Lung (tissue), 12 donors: ENCODE results near the gene FAF2. TPM values are rescaled to one million over a fixed set of nuclear protein-coding genes. Genes with fewer than 3 reads are reported as not detected.

Experiments used
- ATAC-seq: fragments of 200-7000 bp; cut with Tn5 transposase; one replicate; pipeline ENCODE4 v1.9.1; 2020; ENCODE audit warnings: moderate number of reproducible peaks; ENCODE audit not compliant: insufficient read depth, low FRiP score
- DNase-seq, 3 donors: peaks; one replicate each; pipeline ENCODE4 v3.0.0-alpha.2; 2013 to 2017
- H3K27ac ChIP-seq, 2 donors: one replicate each; pipeline ENCODE4 v1.5.1; 2013; ENCODE audit warnings: mild to moderate bottlenecking in 2 of 2, moderate library complexity in 2 of 2, control low read depth in 1 of 2, inconsistent platforms in 1 of 2, low read depth in 1 of 2, low read length in 1 of 2
- H3K27me3 ChIP-seq, 3 donors: one replicate each; pipeline ENCODE4 v1.5.1; 2013; ENCODE audit warnings: low read length in 2 of 3; ENCODE audit not compliant: control insufficient read depth in 3 of 3, insufficient read depth in 3 of 3
- H3K36me3 ChIP-seq, 4 donors: one replicate each; pipeline ENCODE4 v1.5.1; 2013; ENCODE audit warnings: low read length in 4 of 4, mild to moderate bottlenecking in 1 of 4, moderate library complexity in 1 of 4; ENCODE audit not compliant: control insufficient read depth in 4 of 4, insufficient read depth in 4 of 4
- H3K4me1 ChIP-seq, 5 donors: one replicate each; pipeline ENCODE4 v1.5.1; 2013; ENCODE audit warnings: low read length in 5 of 5, mild to moderate bottlenecking in 2 of 5, moderate library complexity in 1 of 5; ENCODE audit not compliant: control insufficient read depth in 5 of 5, insufficient read depth in 5 of 5
- H3K4me3 ChIP-seq: one replicate; pipeline ENCODE4 v1.5.1; 2013; ENCODE audit warnings: mild to moderate bottlenecking, control low read depth, moderate library complexity
- H3K9ac ChIP-seq, 2 donors: one replicate each; pipeline ENCODE4 v1.5.1; 2013; ENCODE audit warnings: low read length in 2 of 2, control low read depth in 1 of 2; ENCODE audit not compliant: insufficient read depth in 1 of 2
- H3K9me3 ChIP-seq, 4 donors: one replicate each; pipeline ENCODE4 v1.5.1; 2013; ENCODE audit warnings: low read length in 3 of 4, mild to moderate bottlenecking in 1 of 4, moderate library complexity in 1 of 4; ENCODE audit not compliant: control insufficient read depth in 4 of 4, insufficient read depth in 3 of 4
- WGBS, 2 donors: extraction: QIAGEN DNeasy Blood & Tissue Kit; methylation state at CpG; one replicate each; pipeline ENCODE4 v1.1.7; 2013; 5-methylcytosine and 5-hydroxymethylcytosine counted together
- polyA plus RNA-seq, 2 donors: library from polyadenylated mRNA; stranded (reverse); fragments of 200-250 nt; gene quantifications; one replicate each; pipeline ENCODE4 v1.2.1, GENCODE V29; 2013
- total RNA-seq, 2 donors: library from RNA; depleted of rRNA in 1 of 2; stranded (reverse); fragments of >200 nt in 1 of 2; gene quantifications; one replicate each; pipeline ENCODE4 v1.2.1, GENCODE V29; 2014 to 2021
- TF ChIP-seq, protein P1 (sequence below): IDR thresholded peaks from 2 replicates; pipeline ENCODE4 v1.5.1; 2012; ENCODE audit warnings: mild to moderate bottlenecking; ENCODE audit errors: control extremely low read depth, extremely low read depth
- donor health status: control.
- donor health status: control.
- donor health status: Bipolar disorder and iron deficiency.
- donor health status: healthy.
- donor health status: DM: yes; HTN: yes; CAD: no.

The FAF2 gene
- total and polyA plus RNA-seq, 4 donors = 12.5 to 40.1 (median 26.6) TPM

DNA sequence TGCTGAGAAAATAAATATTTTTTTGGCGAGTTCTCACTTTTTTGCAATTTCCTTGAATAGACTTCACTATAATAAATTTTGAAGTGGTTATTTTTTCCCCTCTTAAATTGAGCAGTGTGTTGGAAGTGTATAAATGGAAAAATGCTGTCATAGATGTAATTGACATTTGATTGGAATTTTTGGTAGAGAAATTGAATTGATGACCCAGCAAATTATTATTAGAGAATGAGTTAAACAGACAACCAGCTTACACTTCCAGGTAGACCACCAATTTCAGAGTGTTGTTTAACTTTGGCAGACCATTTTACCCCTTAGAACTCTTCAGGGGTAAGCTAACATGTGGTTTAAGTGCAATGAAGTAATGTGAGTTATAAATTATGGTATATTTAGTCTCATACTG is 1.9 kb downstream of the FAF2 start:
- Histone ChIP-seq H3K27ac (no peak overlapping the region), H3K4me3 (no peak overlapping the region), H3K9ac (no peak overlapping the region), H3K4me1 (peaks cover 0 to 22% (median 2%) of the 10 kb centered on the region in 5 donors), H3K9me3 (no peaks in the 10 kb centered on the region), H3K27me3 (no peaks in the 10 kb centered on the region), H3K36me3 (peaks cover 0 to 6% (median 3%) of the 10 kb centered on the region in 4 donors)
- 51 to 65% methylated on average over 1 of the region's 1 CpG for WGBS, 2 donors
- TF ChIP-seq, protein P1, sequence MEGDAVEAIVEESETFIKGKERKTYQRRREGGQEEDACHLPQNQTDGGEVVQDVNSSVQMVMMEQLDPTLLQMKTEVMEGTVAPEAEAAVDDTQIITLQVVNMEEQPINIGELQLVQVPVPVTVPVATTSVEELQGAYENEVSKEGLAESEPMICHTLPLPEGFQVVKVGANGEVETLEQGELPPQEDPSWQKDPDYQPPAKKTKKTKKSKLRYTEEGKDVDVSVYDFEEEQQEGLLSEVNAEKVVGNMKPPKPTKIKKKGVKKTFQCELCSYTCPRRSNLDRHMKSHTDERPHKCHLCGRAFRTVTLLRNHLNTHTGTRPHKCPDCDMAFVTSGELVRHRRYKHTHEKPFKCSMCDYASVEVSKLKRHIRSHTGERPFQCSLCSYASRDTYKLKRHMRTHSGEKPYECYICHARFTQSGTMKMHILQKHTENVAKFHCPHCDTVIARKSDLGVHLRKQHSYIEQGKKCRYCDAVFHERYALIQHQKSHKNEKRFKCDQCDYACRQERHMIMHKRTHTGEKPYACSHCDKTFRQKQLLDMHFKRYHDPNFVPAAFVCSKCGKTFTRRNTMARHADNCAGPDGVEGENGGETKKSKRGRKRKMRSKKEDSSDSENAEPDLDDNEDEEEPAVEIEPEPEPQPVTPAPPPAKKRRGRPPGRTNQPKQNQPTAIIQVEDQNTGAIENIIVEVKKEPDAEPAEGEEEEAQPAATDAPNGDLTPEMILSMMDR = no peak
- DNase-seq = no peak
- no peak for ATAC-seq

DNA sequence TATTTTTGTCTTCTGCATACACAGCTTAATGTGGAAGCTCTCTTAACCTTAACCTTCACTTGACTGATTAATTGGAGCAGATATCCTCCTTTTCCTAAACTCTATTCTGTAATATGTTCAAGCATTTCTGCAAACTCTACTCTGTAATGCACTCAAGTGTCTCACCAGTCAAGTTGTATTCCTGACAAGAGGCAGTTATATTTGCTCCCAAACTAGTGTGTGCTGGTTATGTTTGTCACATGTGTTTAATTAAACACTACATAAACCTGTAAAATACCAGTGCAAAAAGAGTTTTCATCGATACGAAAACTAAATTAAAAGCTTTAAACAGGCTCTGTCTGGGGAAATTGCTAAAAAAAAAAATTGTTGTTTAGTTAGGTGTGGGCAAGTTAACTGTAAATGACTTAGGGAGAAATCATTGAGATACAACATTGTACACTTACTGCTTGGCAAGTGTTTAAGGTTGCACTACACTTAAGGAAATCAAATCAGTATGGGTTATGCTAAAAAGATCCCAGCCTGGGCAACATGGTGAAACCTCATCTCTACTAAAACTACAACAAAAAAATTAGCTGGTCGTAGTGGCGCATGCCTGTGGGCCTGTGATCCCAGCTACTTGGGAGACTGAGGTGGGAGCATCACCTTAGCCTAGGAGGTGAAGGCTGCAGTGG is 6.7 kb downstream of the FAF2 start:
- DNase-seq (peak in 2 of 3 donors; percentile 47 to 68), ATAC-seq (peak; percentile 65)
- TF ChIP-seq, protein P1 = no peak
- Histone ChIP-seq H3K9me3 (no peaks in the 10 kb centered on the region), H3K9ac (no peak overlapping the region), H3K36me3 (peaks cover 0 to 5% (median under 1%) of the 10 kb centered on the region in 4 donors), H3K27ac (no peak overlapping the region), H3K27me3 (no peaks in the 10 kb centered on the region), H3K4me1 (peaks cover 2 to 8% (median 3%) of the 10 kb centered on the region in 5 donors), H3K4me3 (no peak overlapping the region)
- 64 to 78% methylated on average over 4 of the region's 4 CpGs for WGBS, 2 donors

DNA sequence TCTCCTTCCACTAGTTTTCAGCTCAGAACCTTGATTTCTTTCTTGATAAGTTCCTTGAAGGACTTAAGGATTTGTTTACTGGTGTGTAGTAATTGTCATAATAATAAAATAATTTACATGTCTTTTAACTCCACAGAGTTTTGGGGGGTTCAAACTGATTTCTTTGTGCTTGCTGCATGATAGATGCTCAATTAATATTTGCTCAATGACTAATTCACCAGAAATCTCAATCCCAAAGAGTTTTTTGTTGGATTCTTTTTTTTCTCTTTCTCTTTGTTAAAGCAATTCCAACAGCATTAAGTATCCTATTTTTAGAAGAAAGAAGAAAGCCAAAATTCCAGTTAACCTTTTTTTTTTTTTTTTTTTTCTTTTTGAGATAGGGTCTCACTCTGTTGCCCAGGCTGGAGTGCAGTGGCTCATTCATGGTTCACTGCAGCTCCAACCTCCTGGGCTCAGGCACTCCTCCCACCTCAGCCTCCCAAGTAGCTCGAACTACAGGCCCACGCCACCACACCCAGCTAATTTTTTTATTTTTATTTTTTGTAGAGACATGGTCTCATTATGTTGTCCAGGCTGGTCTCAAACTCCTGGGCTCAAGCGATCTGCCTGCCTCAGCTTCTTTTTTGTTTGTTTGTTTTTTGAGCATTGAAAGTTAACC is 10.8 kb downstream of the FAF2 start:
- Histone ChIP-seq H3K9me3 (no peaks in the 10 kb centered on the region), H3K4me3 (no peak overlapping the region), H3K4me1 (peaks cover 0 to 6% (median 3%) of the 10 kb centered on the region in 5 donors), H3K9ac (no peak overlapping the region), H3K27ac (no peak overlapping the region), H3K27me3 (no peaks in the 10 kb centered on the region), H3K36me3 (no peaks in the 10 kb centered on the region)
- DNase-seq (no peak), ATAC-seq (no peak)
- 96 to 98% methylated on average over 3 of the region's 3 CpGs for WGBS, 2 donors
- TF ChIP-seq, protein P1 = no peak
